Smooth muscle cell (in vitro differentiated cells): Measurements from ENCODE around the gene GREM2. TPM values are rescaled to one million over a fixed set of nuclear protein-coding genes. Genes with fewer than 3 reads are reported as not detected.
A peak's percentile ranks its signal among the peaks of the same experiment; 100 is the strongest.

ENCODE experiments used
- DNase-seq: peaks from one replicate; lab custom pipeline; 2025; ENCODE audit not compliant: unreplicated experiment; lab: John Stamatoyannopoulos, UW
- H2AFZ ChIP-seq: fragments of 200-600 bp; sonication (generic); 2 replicates; pipeline ENCODE4 v1.6.0; 2016; ENCODE audit warnings: antibody characterized with exemption, low read depth, mild to moderate bottlenecking
- H3F3A ChIP-seq: fragments of 200-600 bp; sonication (generic); 2 replicates; pipeline ENCODE4 v1.6.0; 2017; ENCODE audit warnings: antibody characterized with exemption, low read depth
- H3K27ac ChIP-seq: fragments of 200-600 bp; sonication (generic); 2 replicates; pipeline ENCODE4 v1.5.1; 2016; ENCODE audit warnings: low read depth, mild to moderate bottlenecking
- H3K27me3 ChIP-seq: fragments of 200-600 bp; sonication (generic); 2 replicates; pipeline ENCODE4 v1.6.1; 2016; ENCODE audit warnings: low read depth, mild to moderate bottlenecking
- H3K36me3 ChIP-seq: fragments of 200-600 bp; sonication (generic); 2 replicates; pipeline ENCODE4 v1.5.1; 2016; ENCODE audit warnings: low read depth
- H3K4me1 ChIP-seq: fragments of 200-600 bp; sonication (generic); 2 replicates; pipeline ENCODE4 v1.5.1; 2016; ENCODE audit warnings: low read depth
- H3K4me2 ChIP-seq: fragments of 200-600 bp; sonication (generic); 2 replicates; pipeline ENCODE4 v1.6.0; 2016; ENCODE audit warnings: mild to moderate bottlenecking
- H3K4me3 ChIP-seq: fragments of 200-600 bp; sonication (generic); 2 replicates; pipeline ENCODE4 v1.5.1; 2016; ENCODE audit warnings: mild to moderate bottlenecking
- H3K79me2 ChIP-seq: fragments of 200-600 bp; sonication (generic); 2 replicates; pipeline ENCODE4 v1.6.0; 2016; ENCODE audit warnings: low read depth, mild to moderate bottlenecking
- H3K9ac ChIP-seq: fragments of 200-600 bp; sonication (generic); 2 replicates; pipeline ENCODE4 v1.6.0; 2016; ENCODE audit warnings: low read depth
- H3K9me3 ChIP-seq: fragments of 200-600 bp; sonication (generic); replicated peaks from 2 replicates; pipeline ENCODE4 v1.5.1; 2016; ENCODE audit warnings: low read depth
- H4K20me1 ChIP-seq: fragments of 200-600 bp; sonication (generic); 2 replicates; pipeline ENCODE4 v1.6.0; 2016; ENCODE audit warnings: low read depth
- CTCF ChIP-seq: fragments of 200-600 bp; sonication (generic); IDR thresholded peaks from 2 replicates; pipeline ENCODE4 v1.5.1; 2017; ENCODE audit warnings: borderline replicate concordance, mild to moderate bottlenecking, antibody characterized with exemption; ENCODE audit not compliant: insufficient read depth, poor library complexity, severe bottlenecking
- WGBS: methylation state at CpG from one replicate; pipeline ENCODE4 v1.1.7; 2016; ENCODE audit warnings: low lambda C conversion rate; 5-methylcytosine and 5-hydroxymethylcytosine counted together
- polyA plus RNA-seq: library from polyadenylated mRNA; unstranded; fragments of >200 nt; fragmentation: Nextera tagmentation; extraction: Ambion mirVana; gene quantifications from 2 replicates; pipeline ENCODE4 v1.2.1, GENCODE V29; 2016
- total RNA-seq: library from RNA; depleted of rRNA; stranded (reverse); fragments of >200 nt; gene quantifications from 2 replicates; pipeline ENCODE4 v1.2.3, GENCODE V29; 2014

GREM2 gene
- total and polyA plus RNA-seq, 2 experiments from 2014 or later = 8.0 to 15.1 TPM

GRCh38 chr1:240607006-240607405, 4.9 kb downstream of the GREM2 start:
- H3K9me3 ChIP-seq = no peaks in the 10 kb centered on the region
- no peak overlapping the region for H3K27ac ChIP-seq
- H3K36me3 ChIP-seq = no peaks in the 10 kb centered on the region
- no peak for TF ChIP-seq CTCF
- no peak for DNase-seq
- no peaks in the 10 kb centered on the region for H3K27me3 ChIP-seq
- no peak overlapping the region for H3K4me2 ChIP-seq
- peaks cover 28% of the 10 kb centered on the region for H3K79me2 ChIP-seq
- H3K9ac ChIP-seq = no peak overlapping the region
- H2AFZ ChIP-seq = no peak overlapping the region
- no peaks in the 10 kb centered on the region for H4K20me1 ChIP-seq
- H3F3A ChIP-seq = no peaks in the 10 kb centered on the region
- WGBS = 80% methylated on average over 2 of the region's 2 CpGs
- H3K4me3 ChIP-seq = no peak overlapping the region
- no peaks in the 10 kb centered on the region for H3K4me1 ChIP-seq

GRCh38 chr1:240602189-240602588, 9.8 kb downstream of the GREM2 start:
- Histone ChIP-seq H3K9me3 (no peaks in the 10 kb centered on the region), H3K4me2 (no peak overlapping the region), H3K79me2 (peaks cover 15% of the 10 kb centered on the region), H3K4me1 (peaks cover 6% of the 10 kb centered on the region), H3K9ac (no peak overlapping the region), H3K27ac (no peak overlapping the region), H3K36me3 (no peaks in the 10 kb centered on the region), H2AFZ (no peak overlapping the region), H3K4me3 (no peak overlapping the region), H3K27me3 (no peaks in the 10 kb centered on the region), H4K20me1 (no peaks in the 10 kb centered on the region), H3F3A (no peaks in the 10 kb centered on the region)
- no peak for DNase-seq
- peak; percentile 34 for TF ChIP-seq CTCF
- WGBS = 80% methylated on average over 2 of the region's 2 CpGs

GRCh38 chr1:240599830-240600229, 12.1 kb downstream of the GREM2 start:
- no peak for TF ChIP-seq CTCF
- no peak overlapping the region for H3K4me3 ChIP-seq
- H4K20me1 ChIP-seq = no peaks in the 10 kb centered on the region
- H3K36me3 ChIP-seq = no peaks in the 10 kb centered on the region
- no peaks in the 10 kb centered on the region for H3K27me3 ChIP-seq
- H3K9me3 ChIP-seq = no peaks in the 10 kb centered on the region
- no peak for DNase-seq
- H3K4me1 ChIP-seq = peaks cover 11% of the 10 kb centered on the region
- no peaks in the 10 kb centered on the region for H3F3A ChIP-seq
- WGBS = 94% methylated on average over 6 of the region's 6 CpGs
- peaks cover 10% of the 10 kb centered on the region for H3K79me2 ChIP-seq
- no peak overlapping the region for H2AFZ ChIP-seq
- no peak overlapping the region for H3K9ac ChIP-seq
- H3K4me2 ChIP-seq = no peak overlapping the region
- H3K27ac ChIP-seq = no peak overlapping the region

- Histone ChIP-seq H3F3A (no peaks in the 10 kb centered on the region), H2AFZ (no peak overlapping the region), H3K79me2 (peaks cover 13% of the 10 kb centered on the region), H4K20me1 (no peaks in the 10 kb centered on the region), H3K9ac (no peak overlapping the region), H3K36me3 (no peaks in the 10 kb centered on the region), H3K27ac (no peak overlapping the region), H3K27me3 (no peaks in the 10 kb centered on the region), H3K4me2 (no peak overlapping the region), H3K4me3 (no peak overlapping the region), H3K9me3 (no peaks in the 10 kb centered on the region), H3K4me1 (peaks cover 11% of the 10 kb centered on the region)
- no peak for DNase-seq
- WGBS = 97% methylated on average over 3 of the region's 3 CpGs
- no peak for TF ChIP-seq CTCF
These were observed 12.7 kb downstream of the GREM2 start for GRCh38 chr1:240599299-240599698.
